CD4-positive, alpha-beta T cell treated with Interleukin-4 for 4 hours (primary cell): ENCODE measurements around the gene OBP2B.
A peak's percentile ranks its signal among the peaks of the same experiment; 100 is the strongest.
"Not testable (repeated sequence)": the region's sequence is repeated elsewhere in the genome, so short reads cannot be mapped to it uniquely, and the experiment has no call there.

Experiments
- DNase-seq: peaks from one replicate; pipeline ENCODE4 v3.0.0-alpha.2; 2020

Gene OBP2B

DNA sequence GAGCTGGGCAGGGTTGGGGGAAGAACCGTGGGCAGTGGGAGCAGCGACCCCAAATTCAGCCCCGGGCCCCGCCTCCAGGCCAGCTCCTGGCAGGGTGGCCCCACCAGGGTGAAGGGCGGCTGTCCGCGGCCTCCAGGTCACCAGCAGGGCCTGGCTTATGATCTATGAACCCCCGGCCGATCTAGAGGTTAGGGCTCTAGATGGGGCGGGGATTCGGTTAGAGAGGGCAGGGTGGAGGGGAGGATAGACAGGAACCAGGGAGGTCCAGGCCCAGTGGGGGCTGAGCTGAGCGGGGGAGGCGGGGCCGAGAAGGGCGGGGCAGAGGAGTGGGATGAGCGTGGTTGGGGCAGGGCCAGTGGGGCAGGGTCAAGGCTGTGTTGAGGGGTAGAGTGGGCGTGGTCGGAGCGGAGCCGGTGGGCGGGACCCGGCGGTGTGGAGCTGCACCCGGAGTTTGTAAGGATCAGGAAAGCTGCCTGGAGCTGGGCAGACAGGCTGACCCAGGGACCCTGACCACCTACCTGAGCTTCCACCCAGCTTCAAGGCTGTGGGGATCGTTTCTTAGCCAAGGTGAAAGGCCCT lies 29.3 kb upstream of the OBP2B start:
- peak; percentile 8 for DNase-seq

DNA sequence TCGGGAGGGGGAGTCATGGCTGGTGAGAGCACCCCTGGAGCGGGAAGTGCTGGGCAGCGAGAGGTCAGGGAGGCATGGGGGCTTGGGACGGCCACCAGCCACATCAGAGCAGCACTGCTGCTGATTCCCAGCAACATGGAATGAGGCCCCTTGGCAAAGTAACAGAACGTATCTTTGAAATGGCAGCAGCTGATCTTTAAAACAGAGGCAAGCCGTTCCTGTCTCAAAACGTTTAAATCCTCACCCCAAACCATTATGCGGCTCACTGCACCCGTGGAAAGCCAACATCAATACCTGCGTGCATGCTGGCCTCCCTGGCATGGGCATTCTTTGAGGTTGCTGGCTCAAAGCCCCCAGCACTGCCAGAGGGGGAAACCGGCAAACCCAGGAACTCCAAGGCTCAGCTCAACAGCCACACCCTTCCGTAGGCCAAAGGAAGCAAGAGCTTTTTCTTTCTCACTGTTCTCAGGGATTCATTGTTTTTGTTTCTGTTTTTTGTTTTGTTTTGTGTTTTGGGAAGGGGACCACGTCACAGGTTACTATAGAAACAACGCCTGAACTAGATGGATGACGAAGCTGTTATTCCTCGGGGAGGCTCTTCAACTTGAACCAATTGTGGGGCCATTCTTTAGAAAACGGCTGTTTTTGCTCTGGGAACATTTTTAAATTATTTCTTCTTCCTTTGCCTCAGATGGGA lies 28.1 kb upstream of the OBP2B start:
- no peak for DNase-seq

- not testable (repeated sequence) for DNase-seq
Measured at GRCh38 chr9:133236291-133237034, 27.4 kb upstream of the OBP2B start.

DNA sequence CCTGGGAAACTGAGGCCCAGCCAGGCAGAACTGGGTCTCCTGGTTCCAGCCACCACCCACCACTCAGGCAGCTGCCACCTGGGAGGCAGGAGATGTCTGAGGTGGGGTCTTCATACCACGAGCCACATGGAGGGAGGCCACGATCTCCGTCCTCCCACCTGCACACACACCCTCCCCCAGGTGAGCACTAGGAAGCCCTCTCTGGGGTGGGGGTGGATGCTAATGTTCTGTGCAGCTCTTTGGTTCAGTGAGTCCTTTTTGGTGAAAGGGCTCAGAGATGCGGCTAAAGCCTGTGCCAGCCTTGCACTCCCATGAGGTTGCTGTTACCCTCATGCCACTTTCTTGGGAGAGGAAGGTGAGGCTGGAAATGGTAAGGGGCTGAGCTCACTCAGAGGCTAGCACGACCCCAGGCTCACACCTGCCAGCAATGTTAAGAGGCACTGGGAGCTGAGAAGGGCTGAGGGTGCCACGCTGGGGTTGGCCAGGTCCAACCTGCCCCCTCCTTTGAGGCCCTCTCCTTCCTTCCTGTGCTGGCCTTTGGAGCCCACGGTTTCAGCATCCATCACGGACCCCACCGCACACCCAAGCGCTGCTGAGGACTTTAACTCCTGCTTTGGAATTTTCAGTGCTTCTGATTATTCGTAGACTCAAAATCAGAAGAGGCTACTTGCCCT lies 26.6 kb upstream of the OBP2B start:
- DNase-seq: no peak

GRCh38 chr9:133234577-133235322 lies 25.7 kb upstream of the OBP2B start:
- DNase-seq: no peak

DNA sequence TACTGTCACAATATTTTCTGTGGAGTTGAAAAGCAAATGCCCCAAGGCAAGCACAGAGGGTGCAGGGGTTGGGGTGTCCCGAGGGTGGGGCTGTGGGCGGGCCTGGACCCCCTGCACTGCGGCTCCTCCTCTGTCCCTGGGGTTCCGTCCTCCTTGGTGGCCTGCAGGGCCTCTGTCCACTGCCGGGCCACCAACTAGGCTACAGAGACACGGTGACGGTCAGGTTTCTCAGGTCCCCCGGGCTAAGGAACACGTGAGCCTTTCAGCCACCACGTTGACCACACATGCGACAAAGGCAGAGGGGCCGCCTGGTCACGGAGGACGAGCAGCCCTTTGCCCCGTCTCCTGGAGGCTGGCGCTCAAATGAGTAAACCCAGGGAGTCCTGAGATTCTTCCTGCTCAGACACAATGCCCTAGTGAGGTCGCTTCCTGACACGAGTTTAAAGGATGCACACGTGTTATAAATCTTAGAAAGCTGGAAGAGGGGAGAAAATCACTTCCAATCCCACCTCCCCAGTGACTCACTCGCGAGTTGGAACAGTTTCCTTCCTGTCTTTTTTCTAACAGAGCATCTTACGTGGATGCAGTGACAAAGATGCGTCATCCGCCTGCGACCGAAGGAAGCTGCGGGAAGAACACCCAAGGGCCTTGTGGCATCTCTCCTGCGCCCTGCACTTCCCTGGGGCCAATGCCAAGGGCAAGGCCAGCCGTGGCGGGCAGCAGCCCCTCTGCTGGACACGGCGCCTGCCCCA lies 24.8 kb upstream of the OBP2B start:
- no peak for DNase-seq

DNA sequence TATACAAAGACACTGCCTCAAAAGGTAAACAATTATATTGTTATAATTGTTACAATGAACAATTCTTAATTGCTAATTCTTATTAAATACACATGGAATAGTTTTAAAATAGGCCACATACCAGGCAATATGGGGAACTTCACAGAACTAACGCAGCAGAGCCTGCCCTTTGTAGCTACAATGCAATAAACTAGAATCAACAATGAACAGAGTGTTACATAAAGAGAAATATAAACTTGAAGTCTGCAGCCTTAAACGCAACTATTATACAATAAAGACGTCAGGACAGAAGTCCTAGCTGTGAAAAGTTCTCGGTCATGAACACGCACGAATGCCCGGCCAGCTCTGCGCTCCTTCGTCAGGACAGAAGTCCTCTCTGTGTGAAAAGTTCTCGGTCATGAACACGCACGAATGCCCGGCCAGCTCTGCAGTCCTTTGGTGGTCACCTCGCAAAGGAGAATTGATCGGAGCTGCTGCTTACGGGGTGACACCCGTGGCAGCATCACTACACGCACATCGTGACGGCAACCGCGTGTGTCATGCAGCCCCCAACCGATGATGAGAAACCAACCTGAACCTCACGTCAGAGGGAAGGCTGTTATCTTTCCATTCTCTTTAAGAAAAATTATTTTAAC lies 23.0 kb upstream of the OBP2B start:
- DNase-seq: not testable (repeated sequence)

GRCh38 chr9:133230514-133230913 lies 21.5 kb upstream of the OBP2B start:
- DNase-seq: not testable (repeated sequence)

DNA sequence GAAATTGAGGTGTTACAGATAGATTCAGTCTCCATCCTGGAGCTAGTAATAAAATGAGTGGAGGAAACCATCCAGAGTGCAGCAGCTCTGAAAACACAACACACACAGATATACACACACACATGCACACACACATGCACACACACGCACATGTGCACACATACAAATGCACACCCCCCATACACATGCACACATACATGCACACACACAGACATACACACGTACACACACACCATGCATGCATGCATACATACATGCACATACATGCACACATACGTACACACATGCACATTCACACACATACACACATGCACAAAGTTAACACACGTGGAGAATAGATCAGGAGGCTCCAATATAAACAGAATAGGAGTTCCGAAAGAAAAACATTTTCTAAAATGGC lies 21.0 kb upstream of the OBP2B start:
- no peak for DNase-seq

DNA sequence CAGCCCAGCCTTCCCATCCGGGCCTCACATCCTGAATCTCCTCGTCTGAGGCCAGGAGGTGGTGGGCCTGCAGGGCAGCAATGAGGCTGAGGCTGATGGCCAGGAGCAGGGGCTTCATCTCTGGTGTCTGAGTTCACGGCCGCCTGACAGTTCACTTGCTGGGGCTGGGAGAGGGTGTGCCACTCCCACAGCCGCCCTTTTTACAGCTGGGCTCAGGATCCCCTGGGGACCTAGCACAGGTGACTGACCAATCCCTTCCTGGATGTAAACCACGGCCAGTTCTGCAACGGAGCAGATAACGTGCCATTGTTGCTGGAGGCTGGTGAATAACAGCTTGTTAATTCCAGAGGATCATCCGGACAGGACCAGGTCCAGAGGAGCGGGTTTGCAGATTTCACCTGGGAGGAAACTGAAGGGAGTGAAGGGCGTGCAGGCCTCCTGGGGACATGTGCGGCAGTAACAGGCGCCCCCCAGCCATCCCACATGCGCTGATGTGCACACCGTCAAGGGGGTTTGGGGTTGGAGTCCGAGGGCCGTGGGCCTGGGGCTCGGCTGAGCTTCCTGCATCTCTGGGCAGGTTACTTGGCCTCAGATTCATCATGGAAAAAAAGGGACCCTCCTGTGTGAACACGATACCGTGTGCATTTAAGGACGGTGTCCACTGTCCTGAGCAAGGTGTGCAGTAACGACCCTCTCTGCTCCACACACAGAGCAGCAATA lies 19.6 kb upstream of the OBP2B start:
- not testable (repeated sequence) for DNase-seq

- DNase-seq: not testable (repeated sequence)
Measured at GRCh38 chr9:133227996-133228395, 18.9 kb upstream of the OBP2B start.

- no peak for DNase-seq
Measured at GRCh38 chr9:133227242-133227860, 18.3 kb upstream of the OBP2B start.

DNA sequence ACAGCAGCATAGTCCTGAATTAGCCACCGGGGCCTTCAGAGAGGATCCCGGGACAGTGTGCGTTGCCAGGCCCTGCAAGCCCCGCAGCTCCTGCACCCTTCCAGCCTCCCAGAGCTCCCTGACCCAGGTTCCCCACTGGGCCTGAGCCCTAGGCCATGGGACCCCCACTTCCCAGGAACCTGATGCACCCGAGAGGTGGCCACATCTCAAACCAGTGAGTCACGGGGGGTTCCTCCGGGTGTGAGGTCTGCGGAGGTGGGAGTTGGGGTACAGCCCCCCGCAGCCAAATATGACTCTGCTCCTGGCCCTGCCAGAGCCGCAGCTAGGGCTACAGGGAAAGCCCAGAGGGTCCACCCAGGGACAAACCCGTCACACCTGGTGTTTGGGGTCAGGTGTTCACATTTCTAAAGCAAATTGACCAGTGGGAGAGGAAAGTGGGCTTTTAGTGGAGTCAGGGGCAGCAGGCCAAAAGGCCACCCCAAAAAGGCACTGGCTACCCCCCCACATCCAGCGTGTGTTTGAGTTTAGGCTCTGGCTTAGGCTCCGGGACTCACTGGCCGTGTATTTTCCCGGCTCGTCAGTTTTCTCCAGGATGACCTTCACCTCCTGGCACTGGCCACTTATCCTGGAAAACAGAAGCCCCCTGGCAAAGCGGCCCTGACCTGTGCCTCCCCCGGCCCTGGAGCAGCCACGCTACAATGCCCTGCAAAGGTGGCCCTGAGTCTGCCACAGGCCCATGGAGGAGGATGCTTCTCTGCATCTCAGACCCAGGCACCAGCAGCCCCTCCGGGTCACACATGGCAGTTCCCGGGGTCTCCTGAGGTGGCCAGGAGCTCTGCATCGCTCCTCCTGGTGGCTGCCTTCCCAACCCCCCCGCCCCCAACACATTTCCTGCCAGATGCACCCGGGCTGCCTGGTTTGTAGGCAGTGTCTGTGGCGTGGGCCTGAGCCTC lies 17.4 kb upstream of the OBP2B start:
- no peak for DNase-seq

- no peak for DNase-seq
Measured at GRCh38 chr9:133225171-133226011, 16.3 kb upstream of the OBP2B start.

- DNase-seq: no peak
Measured at GRCh38 chr9:133224762-133225161, 15.7 kb upstream of the OBP2B start.

DNA sequence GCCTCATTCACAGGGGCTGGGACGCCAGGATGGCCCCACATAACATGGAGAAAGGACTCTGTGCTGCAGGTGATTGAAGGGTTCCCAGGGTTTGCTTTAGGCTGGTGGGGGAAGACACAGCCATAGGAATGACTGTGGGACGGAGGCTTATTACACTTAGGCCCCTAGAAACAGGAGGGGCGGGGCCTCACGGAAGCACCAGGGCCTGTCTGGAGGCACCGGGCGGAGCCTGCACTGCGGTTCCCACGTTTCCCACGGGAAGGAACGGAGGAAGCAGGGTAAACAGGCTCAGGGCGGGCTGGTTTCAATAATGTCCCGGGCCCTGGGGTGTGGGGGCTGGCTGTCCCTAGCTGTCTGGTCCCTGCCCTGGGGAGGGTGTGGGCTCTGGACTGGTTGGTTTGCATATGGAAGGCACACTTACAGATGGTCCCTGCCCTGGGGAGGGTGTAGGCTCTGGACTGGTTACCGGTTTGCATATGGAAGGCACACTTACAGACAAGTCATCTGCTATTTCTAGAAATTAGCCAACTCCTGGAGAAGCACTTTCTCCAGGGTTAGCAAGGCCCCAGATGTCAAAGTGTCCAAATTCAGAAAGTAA lies 14.2 kb upstream of the OBP2B start:
- DNase-seq: not testable (repeated sequence)

DNA sequence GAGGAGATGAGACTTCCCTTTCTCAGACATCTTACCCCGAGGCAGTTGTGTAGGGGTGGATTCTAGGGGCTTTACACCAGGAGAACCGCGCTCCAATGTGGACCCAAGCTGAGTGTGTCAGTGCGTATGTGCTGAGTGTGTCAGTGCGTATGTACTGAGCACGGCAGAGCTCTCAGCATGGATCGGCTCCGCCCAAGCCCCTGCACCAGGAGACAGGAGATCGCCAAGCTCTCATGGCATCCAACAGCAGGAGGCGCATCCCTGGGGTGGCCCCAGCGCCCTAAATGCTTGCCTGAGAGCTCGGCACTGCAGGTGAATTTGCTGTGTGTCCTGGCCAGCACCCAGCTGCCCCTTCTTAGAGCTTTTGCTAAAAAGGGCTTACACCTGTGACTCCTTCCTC lies 12.9 kb upstream of the OBP2B start:
- not testable (repeated sequence) for DNase-seq
